ENCODE results near the gene OTUB1. TPM values are rescaled to one million over a fixed set of nuclear protein-coding genes. Genes with fewer than 3 reads are reported as not detected.

The OTUB1 gene
- total and polyA plus RNA-seq, 9 of the 15 experiments (the other 6 are each of a cell fraction or from before 2014, with no cell fraction given): 29.5 to 134 (median 66.1) TPM

DNA sequence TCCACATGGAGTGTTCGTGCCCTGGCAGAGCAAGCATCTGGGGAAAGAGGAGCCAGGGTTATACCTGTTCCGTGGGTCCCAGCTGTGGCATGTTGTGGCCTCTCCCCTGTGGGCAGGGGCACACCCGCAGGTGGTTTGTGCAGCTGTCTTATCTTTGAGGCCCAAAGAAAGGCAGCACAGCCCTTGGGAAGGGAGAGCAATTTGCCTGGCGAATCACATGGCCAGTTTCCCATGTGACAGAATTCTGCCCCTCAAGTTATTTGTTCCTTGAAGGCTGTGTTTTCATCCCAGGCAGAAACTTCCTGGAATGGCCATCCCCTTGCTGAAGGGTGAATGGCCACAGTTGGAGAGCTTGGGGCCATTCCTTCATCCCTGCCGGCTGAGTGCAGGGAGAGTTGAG is 28.2 kb upstream of the OTUB1 start (continued):
- TF ChIP-seq, protein P1, sequence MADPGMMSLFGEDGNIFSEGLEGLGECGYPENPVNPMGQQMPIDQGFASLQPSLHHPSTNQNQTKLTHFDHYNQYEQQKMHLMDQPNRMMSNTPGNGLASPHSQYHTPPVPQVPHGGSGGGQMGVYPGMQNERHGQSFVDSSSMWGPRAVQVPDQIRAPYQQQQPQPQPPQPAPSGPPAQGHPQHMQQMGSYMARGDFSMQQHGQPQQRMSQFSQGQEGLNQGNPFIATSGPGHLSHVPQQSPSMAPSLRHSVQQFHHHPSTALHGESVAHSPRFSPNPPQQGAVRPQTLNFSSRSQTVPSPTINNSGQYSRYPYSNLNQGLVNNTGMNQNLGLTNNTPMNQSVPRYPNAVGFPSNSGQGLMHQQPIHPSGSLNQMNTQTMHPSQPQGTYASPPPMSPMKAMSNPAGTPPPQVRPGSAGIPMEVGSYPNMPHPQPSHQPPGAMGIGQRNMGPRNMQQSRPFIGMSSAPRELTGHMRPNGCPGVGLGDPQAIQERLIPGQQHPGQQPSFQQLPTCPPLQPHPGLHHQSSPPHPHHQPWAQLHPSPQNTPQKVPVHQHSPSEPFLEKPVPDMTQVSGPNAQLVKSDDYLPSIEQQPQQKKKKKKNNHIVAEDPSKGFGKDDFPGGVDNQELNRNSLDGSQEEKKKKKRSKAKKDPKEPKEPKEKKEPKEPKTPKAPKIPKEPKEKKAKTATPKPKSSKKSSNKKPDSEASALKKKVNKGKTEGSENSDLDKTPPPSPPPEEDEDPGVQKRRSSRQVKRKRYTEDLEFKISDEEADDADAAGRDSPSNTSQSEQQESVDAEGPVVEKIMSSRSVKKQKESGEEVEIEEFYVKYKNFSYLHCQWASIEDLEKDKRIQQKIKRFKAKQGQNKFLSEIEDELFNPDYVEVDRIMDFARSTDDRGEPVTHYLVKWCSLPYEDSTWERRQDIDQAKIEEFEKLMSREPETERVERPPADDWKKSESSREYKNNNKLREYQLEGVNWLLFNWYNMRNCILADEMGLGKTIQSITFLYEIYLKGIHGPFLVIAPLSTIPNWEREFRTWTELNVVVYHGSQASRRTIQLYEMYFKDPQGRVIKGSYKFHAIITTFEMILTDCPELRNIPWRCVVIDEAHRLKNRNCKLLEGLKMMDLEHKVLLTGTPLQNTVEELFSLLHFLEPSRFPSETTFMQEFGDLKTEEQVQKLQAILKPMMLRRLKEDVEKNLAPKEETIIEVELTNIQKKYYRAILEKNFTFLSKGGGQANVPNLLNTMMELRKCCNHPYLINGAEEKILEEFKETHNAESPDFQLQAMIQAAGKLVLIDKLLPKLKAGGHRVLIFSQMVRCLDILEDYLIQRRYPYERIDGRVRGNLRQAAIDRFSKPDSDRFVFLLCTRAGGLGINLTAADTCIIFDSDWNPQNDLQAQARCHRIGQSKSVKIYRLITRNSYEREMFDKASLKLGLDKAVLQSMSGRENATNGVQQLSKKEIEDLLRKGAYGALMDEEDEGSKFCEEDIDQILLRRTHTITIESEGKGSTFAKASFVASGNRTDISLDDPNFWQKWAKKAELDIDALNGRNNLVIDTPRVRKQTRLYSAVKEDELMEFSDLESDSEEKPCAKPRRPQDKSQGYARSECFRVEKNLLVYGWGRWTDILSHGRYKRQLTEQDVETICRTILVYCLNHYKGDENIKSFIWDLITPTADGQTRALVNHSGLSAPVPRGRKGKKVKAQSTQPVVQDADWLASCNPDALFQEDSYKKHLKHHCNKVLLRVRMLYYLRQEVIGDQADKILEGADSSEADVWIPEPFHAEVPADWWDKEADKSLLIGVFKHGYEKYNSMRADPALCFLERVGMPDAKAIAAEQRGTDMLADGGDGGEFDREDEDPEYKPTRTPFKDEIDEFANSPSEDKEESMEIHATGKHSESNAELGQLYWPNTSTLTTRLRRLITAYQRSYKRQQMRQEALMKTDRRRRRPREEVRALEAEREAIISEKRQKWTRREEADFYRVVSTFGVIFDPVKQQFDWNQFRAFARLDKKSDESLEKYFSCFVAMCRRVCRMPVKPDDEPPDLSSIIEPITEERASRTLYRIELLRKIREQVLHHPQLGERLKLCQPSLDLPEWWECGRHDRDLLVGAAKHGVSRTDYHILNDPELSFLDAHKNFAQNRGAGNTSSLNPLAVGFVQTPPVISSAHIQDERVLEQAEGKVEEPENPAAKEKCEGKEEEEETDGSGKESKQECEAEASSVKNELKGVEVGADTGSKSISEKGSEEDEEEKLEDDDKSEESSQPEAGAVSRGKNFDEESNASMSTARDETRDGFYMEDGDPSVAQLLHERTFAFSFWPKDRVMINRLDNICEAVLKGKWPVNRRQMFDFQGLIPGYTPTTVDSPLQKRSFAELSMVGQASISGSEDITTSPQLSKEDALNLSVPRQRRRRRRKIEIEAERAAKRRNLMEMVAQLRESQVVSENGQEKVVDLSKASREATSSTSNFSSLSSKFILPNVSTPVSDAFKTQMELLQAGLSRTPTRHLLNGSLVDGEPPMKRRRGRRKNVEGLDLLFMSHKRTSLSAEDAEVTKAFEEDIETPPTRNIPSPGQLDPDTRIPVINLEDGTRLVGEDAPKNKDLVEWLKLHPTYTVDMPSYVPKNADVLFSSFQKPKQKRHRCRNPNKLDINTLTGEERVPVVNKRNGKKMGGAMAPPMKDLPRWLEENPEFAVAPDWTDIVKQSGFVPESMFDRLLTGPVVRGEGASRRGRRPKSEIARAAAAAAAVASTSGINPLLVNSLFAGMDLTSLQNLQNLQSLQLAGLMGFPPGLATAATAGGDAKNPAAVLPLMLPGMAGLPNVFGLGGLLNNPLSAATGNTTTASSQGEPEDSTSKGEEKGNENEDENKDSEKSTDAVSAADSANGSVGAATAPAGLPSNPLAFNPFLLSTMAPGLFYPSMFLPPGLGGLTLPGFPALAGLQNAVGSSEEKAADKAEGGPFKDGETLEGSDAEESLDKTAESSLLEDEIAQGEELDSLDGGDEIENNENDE (IDR thresholded peaks at IDR 0.05; ENCODE audit: low read depth, low read length): no peak
- no peak for TF ChIP-seq CTCF (IDR thresholded peaks at IDR 0.05 in 2 of 3, conservative IDR thresholded peaks at IDR 0.05 in 1 of 3; ENCODE audit: insufficient read depth in 2 of 3, low read depth in 1 of 3, low read length in 3 of 3)
- no peak for TF ChIP-seq MBD1 (CRISPR knock-in tag; IDR thresholded peaks at IDR 0.05)
- TF ChIP-seq PHB2 (IDR thresholded peaks at IDR 0.05; ENCODE audit: low read depth): no peak
- TF ChIP-seq ZNF124 (CRISPR knock-in tag; IDR thresholded peaks at IDR 0.05): no peak
- no peak for TF ChIP-seq ZNF24 (IDR thresholded peaks at IDR 0.05)
- TF ChIP-seq, protein P2, sequence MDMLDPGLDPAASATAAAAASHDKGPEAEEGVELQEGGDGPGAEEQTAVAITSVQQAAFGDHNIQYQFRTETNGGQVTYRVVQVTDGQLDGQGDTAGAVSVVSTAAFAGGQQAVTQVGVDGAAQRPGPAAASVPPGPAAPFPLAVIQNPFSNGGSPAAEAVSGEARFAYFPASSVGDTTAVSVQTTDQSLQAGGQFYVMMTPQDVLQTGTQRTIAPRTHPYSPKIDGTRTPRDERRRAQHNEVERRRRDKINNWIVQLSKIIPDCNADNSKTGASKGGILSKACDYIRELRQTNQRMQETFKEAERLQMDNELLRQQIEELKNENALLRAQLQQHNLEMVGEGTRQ (CRISPR knock-in tag; IDR thresholded peaks at IDR 0.05): 0 out of 2 replicates have a peak, but pooled peaks have one; percentile 27
- no peak for TF ChIP-seq FOXK2 (conservative IDR thresholded peaks at IDR 0.05 in 1 of 2, IDR thresholded peaks at IDR 0.05 in 1 of 2; ENCODE audit: low read depth in 2 of 2)
- no peak for TF ChIP-seq ZNF146 (CRISPR knock-in tag; IDR thresholded peaks at IDR 0.05; ENCODE audit: unreplicated experiment)

All from K562 (cell line).